HEK293T (cell line): Measurements from ENCODE around the gene PIBF1.

Source experiments
- BHLHE40 ChIP-seq: fragments of 450-650 bp; IDR thresholded peaks from 2 replicates; pipeline ENCODE4 v1.6.1; 2016; ENCODE audit warnings: mild to moderate bottlenecking, moderate library complexity, borderline replicate concordance
- ELF4 ChIP-seq: fragments of 450-650 bp; IDR thresholded peaks from 2 replicates; pipeline ENCODE4 v1.6.1; 2017; ENCODE audit warnings: antibody characterized with exemption
- FOXK2 ChIP-seq: fragments of 450-650 bp; IDR thresholded peaks from 2 replicates; pipeline ENCODE4 v1.6.1; 2016; ENCODE audit warnings: mild to moderate bottlenecking
- FOXM1 ChIP-seq: fragments of 450-650 bp; IDR thresholded peaks from 2 replicates; pipeline ENCODE4 v1.6.1; 2017; ENCODE audit warnings: mild to moderate bottlenecking, borderline replicate concordance
- HDGF ChIP-seq: fragments of 450-650 bp; IDR thresholded peaks from 2 replicates; pipeline ENCODE4 v1.6.1; 2017; ENCODE audit warnings: antibody characterized with exemption, borderline replicate concordance
- L3MBTL2 ChIP-seq: fragments of 450-650 bp; conservative IDR thresholded peaks from 2 replicates; pipeline ENCODE4 v1.6.1; 2016; ENCODE audit warnings: mild to moderate bottlenecking
- LEF1 ChIP-seq: fragments of 450-650 bp; IDR thresholded peaks from 2 replicates; pipeline ENCODE4 v1.6.1; 2017; ENCODE audit warnings: mild to moderate bottlenecking, borderline replicate concordance
- NFRKB ChIP-seq: fragments of 450-650 bp; IDR thresholded peaks from 2 replicates; pipeline ENCODE4 v1.6.1; 2016; ENCODE audit warnings: mild to moderate bottlenecking, moderate library complexity
- SP1 ChIP-seq: fragments of 450-650 bp; IDR thresholded peaks from 2 replicates; pipeline ENCODE4 v1.6.1; 2017
- SUZ12 ChIP-seq: fragments of 450-650 bp; IDR thresholded peaks from 2 replicates; pipeline ENCODE4 v1.6.1; 2016; ENCODE audit warnings: mild to moderate bottlenecking
- TARDBP ChIP-seq: fragments of 450-650 bp; IDR thresholded peaks from 2 replicates; pipeline ENCODE4 v1.6.1; 2016
- ZNF384 ChIP-seq: fragments of 450-650 bp; IDR thresholded peaks from 2 replicates; pipeline ENCODE4 v1.6.1; 2016
- TF ChIP-seq, protein P1 (sequence below): fragments of 450-650 bp; IDR thresholded peaks from 2 replicates; pipeline ENCODE4 v1.6.1; 2016

DNA sequence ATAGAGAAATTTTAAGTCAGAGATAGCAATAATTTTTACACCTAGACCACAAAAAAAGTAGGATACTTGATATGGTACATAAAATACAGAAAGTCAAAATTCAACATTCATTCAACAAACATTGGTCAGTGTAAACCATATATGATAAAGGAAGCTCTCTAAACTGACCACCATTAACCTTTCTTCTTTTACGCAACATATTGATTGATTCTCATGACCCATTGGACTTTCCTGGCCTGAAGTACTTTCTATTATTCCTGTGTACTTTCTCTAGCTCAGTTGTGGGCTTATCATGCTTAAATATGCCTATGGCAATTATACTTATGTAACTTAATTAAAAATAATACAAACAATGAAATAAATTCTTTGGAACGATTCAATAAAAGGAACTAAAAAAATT lies 10.7 kb downstream of the PIBF1 start:
- TF ChIP-seq BHLHE40 (no peak), FOXK2 (no peak), SUZ12 (no peak), LEF1 (no peak), HDGF (no peak), SP1 (no peak), TARDBP (no peak), NFRKB (no peak), FOXM1 (no peak), ELF4 (no peak), ZNF384 (no peak), L3MBTL2 (no peak)
- TF ChIP-seq, protein P1, sequence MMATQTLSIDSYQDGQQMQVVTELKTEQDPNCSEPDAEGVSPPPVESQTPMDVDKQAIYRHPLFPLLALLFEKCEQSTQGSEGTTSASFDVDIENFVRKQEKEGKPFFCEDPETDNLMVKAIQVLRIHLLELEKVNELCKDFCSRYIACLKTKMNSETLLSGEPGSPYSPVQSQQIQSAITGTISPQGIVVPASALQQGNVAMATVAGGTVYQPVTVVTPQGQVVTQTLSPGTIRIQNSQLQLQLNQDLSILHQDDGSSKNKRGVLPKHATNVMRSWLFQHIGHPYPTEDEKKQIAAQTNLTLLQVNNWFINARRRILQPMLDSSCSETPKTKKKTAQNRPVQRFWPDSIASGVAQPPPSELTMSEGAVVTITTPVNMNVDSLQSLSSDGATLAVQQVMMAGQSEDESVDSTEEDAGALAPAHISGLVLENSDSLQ = no peak
